GM19372 (cell line): ENCODE measurements around the gene FRAT1.
A peak's percentile ranks its signal among the peaks of the same experiment; 100 is the strongest.
"Not testable (repeated sequence)": the region's sequence is repeated elsewhere in the genome, so short reads cannot be mapped to it uniquely, and the experiment has no call there.

ENCODE experiments used
- ATAC-seq: cut with Tn5 transposase; IDR thresholded peaks from one replicate; pipeline ENCODE4 v1.9.1; 2021; ENCODE audit warnings: mild to moderate bottlenecking, low read depth, moderate library complexity; ENCODE audit not compliant: unreplicated experiment

Gene FRAT1, protein sequence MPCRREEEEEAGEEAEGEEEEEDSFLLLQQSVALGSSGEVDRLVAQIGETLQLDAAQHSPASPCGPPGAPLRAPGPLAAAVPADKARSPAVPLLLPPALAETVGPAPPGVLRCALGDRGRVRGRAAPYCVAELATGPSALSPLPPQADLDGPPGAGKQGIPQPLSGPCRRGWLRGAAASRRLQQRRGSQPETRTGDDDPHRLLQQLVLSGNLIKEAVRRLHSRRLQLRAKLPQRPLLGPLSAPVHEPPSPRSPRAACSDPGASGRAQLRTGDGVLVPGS

DNA sequence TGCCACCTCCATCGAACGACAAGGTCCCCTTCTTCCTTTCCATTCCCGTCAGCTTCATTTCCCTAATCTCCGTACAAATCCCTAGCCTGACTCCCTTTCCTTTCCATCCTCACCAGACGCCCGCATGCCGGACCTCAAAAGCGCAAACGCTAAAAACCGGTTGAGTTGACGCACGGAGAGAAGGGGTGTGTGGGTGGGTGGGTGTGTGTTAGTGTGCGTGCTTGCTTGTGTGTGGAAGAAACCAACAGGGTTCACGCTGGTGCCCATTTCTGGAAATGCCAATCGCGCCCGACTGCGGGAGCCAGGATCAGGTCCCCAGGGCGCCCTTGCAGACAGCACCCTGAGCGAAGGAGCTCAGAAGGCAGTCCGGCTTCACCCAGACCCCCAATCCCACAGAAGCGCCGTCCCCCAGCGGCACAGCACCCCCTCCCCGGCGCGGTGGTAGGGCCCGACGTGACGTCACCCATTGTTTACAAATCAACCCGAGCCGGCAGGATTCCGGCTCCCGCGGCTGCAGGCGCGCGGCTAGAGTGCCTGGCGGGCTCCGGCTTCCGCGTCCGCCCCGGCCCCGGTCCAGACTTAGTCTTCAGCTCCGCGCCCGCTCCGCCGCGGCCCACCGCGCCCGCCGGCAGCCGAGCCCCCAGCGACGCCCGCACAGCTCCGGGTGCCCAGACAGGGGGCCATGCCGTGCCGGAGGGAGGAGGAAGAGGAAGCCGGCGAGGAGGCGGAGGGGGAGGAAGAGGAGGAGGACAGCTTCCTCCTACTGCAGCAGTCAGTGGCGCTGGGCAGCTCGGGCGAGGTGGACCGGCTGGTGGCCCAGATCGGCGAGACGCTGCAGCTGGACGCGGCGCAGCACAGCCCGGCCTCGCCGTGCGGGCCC lies at the start of gene FRAT1:
Gene FRAT1, plus strand, starts transcription at position 500 of the 880 bp plus-strand sequence. Its CDS starts 183 bp downstream, at position 683.
- peak; percentile 79 for ATAC-seq

DNA sequence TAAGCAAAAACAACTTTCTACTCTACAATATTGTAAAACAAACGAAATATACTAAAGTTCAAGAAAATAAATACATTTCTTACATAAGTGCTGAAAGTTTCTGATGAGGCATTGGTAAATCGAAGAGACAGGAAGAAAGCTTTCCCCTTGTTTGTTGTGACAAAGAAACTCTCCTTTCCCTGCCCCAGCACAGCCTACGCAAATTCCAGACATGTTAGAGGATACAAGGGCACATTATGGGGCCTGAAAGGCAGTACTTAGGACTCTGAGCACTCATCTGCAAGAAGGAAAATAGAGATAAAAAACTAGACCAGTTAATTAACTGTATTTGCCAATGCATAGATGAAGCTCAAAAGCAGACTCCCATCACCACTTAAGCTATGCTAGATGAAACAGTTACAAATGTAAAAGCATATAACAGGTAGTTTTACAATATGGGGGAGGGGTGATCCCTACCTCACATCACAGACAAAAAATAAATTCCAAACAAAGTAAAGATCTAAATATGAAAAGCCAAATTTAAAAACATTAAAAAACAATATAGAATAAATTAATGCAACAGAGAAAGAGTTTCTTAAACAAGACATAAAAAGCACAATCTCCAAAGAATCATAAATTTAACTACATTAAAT lies 48.4 kb upstream of the FRAT1 start:
- no peak for ATAC-seq

DNA sequence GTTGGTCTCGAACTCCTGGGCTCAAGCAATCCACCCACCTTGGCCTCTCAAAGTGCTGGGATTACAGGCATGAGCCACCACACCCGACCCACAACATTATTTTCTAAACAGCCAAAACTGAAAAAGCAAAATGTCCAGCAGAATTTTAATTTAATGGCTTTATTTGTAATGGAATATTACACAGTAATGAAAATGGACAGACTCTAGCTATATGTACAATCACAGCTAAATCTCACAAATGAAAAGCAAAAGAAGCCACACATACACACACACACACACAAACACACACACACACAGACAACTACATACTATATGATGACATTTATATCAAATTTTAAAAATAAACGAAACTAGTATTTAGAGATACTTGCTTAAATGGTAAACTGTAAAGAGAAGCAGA lies 45.4 kb upstream of the FRAT1 start:
- ATAC-seq, result no peak

DNA sequence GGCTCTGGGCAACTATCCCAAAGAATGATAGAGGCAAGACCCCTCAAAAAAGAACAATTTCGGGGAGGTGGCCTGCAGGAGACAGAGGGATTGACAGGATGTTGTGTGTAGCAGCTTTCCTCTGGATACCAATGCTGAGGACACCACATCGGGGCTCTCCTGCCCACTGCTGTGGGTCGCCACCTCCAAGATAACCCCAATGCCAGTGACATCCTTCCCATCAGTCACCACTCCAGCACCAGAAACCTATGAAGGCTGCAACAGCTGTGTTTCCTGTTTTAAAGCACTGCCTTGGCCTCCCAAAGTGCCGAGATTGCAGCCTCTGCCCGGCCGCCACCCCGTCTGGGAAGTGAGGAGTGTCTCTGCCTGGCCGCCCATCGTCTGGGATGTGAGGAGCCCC lies 44.2 kb upstream of the FRAT1 start:
- ATAC-seq, result no peak

DNA sequence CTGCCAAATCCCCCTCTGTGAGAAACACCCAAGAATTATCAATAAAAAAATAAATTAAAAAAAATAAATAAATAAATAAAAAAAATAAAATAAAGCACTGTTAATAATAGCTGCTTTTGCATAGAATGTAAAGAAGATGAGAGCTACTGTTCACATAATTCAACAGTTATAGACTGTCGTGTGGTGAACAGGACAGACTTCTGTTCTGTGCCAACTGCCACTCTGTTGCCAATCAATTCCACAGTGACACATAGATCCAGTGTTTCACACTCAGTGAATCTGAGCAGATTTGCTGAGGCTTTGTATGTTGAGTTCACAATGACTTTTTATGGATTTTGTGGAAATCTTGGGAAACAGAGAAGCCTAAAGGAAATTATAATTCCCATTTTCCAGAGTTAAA lies 41.5 kb upstream of the FRAT1 start:
- no peak for ATAC-seq

DNA sequence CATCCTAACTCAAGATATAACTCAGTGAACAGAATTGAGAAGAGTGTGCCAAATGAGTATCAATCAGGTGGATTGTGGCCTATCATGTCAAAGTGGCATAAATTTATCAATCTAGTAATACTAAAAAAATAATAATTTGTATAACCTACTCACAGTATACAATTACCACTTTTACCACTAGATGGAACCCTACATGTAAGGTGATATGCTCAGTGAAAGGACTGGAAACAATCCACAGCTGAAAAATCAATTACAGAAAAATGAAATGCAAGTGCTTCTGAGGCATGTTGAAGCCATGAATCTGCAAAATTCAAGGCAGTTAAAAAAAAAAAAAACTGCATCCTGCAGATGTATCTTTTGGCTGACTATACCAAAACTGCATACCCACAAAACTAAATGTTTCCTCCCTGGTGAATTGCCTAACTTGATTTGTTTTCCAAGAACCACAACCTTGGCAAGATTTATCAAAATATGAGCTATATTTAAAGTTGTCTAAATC lies 40.5 kb upstream of the FRAT1 start:
- ATAC-seq, result no peak

DNA sequence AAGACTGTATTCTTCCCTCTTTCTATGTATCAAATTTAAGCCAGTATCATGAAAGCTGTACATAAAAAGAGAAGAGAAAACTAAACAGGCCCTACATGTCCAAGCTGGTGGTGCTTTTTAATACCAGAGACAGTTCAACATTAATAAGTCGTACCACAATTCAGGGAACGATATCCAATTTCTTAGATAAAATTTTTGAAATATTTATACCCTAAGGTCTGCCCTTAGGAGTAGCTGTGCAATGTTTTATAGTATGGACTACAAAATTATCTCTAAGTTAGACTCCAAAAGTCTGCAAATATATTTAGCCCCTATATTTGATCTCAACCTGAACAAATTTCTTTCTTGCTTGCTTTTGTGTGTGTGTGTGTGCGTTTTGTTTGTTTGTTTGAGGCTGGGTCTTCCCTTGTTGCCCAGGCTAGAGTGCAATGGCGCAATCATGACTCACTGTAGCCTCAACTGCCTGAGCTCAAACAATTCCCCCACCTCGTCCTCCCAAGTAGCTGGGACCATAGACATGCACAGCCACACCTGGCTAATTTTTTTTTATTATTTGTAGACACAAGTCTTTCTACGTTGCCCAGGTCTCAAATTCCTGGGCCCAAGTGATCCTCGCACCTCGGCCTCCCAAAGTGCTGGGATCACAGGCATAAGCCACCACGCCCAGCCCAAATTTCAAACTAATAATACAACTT lies 39.8 kb upstream of the FRAT1 start:
- ATAC-seq, result no peak

DNA sequence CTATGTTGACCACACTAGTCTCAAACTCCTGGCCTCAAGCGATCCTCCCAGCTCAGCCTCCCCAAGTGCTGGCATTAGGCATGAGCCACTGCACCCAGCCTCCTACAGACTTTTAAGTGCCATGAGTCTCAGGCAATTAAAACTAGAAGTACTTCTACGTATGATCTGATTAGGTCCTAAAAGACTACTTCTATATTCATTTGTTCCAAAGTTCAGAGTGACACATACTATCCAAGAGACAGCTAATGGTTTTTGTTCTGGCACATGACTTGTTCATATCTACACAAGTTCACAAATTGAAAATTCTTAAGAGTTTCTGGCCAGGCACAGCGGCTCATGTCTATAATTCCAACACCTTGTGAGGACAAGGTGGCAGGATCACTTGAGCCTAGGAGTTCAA lies 38.3 kb upstream of the FRAT1 start:
- no peak for ATAC-seq

DNA sequence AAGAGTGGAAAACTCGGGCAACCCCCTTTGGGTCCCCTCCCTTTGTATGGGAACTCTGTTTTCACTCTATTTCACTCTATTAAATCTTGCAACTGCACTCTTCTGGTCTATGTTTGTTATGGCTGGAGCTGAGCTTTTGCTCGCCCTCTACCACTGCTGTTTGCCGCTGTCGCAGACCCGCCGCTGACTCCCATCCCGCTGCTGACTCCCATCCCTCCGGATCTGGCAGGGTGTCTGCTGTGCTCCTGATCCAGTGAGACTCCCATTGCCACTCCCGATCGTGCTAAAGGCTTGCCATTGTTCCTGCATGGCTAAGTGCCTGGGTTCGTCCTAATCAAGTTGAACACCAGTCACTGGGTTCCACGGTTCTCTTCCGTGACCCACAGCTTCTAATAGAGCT lies 29.0 kb upstream of the FRAT1 start:
- not testable (repeated sequence) for ATAC-seq

DNA sequence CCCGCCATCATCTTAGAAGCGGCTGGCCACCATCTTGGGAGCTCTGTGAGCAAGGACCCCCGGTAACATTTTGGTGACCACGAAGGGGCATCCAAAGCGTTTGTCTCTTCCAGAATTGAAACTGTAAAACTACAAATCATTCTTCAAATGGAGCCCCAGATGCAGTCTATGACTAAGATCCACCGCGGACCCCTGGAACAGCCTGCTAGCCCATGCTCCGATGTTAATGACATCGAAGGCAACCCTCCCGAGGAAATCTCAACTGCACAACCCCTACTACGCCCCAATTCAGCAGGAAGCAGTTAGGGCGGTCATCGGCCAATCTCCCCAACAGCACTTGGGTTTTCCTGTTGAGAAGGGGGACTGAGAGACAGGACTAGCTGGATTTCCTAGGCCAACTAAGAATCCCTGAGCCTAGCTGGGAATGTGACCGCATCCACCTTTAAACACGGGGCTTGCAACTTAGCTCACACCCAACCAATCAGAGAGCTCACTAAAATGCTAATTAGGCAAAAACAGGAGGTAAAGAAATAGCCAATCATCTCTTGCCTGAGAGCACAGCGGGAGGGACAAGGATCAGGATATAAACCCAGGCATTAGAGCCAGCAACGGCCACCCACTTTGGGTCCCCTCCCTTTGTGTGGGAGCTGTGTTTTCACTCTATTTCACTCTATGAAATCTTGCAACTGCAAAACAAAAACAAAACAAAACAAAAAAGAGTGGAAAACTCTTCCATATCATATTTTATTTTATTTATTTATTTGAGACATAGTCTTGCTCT lies 28.3 kb upstream of the FRAT1 start:
- not testable (repeated sequence) for ATAC-seq

DNA sequence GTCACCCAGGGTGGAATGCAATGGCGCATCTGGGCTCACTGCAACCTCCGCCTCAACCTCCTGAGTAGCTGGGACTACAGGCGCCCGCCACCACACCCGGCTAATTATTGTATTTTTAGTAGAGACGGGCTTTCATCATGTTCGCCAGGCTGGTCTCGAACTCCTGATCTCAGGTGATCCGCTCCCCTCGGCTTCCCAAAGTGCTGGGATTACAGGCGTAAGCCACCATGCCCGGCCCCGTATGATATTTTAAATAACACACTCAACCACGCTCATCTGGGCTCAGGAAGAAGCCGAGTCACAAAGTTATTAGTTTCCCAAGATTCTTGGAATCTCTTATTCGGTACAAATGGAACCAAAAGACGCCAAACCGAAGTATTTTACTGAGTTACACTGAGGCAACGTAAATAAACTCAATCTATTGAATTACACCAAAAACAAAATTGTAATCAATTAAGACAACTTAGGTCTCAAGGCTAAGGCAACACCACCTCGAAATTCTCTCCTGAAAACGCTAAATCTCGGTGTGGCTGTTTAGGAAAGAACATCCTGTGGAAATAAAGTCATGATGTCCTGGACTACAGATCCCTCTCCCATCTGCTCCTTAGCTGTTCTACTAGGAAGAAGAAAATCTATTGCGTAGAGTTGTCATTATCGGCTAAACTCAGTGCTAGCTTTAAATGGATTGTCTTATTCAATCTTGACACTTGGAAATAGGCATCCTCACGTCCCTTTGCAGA lies 27.5 kb upstream of the FRAT1 start:
- ATAC-seq, result no peak

DNA sequence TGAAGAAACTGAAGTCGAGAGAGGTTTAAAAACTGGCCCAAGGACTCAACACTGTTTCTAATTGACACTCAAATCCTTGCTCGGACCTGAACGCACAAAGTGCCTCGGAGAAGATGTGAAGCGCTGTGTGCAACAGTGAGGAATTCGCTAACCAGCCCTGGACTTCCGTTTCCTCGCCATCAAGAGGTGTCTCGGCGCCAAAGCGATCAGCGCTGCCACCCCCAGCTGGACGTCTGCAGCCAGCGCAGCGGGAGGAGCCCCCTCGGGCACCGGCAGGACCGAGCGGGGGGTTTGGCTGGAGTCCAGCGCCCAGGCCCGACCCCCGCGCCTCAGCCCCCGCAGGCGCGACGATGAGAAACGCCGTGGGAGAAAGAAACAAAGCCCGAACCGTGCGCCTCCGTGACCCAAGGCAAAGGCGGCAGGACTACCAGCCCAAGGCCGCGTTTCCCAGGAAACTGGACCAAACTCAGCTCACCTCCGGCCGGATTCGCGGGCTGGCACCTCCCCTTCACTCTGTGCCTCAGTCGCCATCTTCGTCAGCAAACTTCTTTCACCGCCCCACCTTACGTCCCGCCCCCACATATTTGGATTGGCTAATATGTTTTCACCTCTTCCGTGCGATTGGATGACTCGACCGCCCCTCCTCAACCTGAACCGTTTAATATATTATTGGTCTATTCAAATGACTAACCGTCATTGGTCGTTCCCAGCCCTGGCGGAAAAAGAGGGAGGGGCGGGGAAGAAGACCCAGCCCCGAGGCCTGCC lies 26.8 kb upstream of the FRAT1 start, which contains the start of gene ARHGAP19:
Gene ARHGAP19, minus strand, starts transcription at position 541 of the 765 bp plus-strand sequence. Its CDS starts 10 bp downstream, at position 531.
- peak; percentile 93 for ATAC-seq

DNA sequence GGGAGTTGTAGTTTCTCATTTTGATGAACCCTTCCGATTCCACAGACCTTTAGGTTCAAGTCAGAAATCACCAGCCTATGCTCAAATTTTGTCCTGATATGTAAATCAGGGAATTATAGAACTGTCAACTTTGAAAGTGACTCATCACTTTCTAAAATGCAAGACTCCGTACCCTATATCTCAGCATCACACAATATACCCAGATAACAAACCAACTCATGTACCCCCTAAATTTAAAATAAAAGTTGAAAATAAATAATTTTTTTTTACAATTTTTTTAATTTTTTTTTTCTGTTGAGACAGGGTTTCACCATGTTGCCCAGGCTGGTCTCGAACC lies 26.2 kb upstream of the FRAT1 start:
- ATAC-seq, result no peak

DNA sequence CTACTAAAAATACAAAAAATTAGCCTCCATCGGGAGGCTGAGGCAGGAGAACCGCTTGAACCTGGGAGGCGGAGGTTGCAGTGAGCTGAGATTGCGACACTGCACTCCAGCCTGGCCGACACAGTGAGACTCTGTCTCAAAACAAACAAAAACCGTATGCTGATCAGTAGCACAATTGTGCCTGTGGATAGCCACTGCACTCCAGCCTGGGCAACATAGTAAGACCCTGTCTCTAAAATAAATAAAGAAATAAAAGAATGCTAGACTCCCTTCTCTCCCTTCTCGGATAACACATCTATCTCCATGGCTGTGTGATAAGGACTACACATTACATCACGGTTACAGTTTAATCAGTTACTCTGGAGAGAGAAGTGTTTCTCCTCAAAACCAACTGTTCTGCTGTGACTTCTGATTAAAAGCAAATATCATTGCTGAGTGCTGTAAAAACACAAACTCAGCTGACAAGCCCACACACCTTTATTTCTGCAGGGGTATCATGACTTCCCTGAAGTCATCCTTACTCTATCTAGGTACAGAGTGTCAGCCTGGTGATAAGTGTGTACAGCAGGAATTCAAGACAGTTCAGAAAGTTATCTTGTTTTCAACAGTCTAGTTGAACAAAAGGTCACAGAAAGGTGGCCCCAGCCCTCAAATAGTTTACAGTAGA lies 21.4 kb upstream of the FRAT1 start:
- ATAC-seq, result no peak

DNA sequence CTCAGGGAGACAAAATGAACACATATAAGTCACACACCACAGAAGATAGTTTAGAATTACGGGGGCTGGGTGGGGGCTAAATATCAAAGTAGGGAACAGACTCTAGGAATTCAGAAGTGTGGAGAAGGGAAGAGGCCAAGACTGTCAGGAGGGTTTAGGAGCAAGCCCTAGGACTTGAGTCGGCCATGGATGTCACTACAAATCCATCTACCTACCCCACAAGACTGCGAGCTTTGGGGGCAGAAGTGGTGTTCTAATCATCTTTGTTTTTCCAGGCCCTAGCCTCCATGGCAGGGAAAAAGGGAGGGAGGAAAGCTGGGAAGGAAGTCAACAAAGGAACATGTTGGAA lies 20.9 kb upstream of the FRAT1 start:
- ATAC-seq, result no peak

DNA sequence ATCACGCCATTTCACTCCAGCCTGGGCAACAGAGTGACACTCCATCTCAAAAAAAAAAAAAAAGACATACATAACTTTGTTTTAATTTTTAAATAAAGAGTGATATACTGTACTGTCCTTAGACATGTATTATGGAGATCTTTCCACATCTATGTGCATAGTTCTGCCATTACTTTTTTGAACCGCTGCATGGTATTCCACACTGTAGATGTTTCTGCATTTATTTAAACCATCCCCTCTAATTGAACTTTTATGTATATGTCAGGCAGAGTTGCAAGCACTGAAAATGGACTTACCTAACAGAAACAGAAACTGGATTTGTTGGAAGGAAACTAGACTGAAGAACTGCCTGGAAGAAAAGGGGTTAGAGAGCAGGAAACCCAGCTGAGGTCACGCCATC lies 18.1 kb upstream of the FRAT1 start:
- no peak for ATAC-seq

DNA sequence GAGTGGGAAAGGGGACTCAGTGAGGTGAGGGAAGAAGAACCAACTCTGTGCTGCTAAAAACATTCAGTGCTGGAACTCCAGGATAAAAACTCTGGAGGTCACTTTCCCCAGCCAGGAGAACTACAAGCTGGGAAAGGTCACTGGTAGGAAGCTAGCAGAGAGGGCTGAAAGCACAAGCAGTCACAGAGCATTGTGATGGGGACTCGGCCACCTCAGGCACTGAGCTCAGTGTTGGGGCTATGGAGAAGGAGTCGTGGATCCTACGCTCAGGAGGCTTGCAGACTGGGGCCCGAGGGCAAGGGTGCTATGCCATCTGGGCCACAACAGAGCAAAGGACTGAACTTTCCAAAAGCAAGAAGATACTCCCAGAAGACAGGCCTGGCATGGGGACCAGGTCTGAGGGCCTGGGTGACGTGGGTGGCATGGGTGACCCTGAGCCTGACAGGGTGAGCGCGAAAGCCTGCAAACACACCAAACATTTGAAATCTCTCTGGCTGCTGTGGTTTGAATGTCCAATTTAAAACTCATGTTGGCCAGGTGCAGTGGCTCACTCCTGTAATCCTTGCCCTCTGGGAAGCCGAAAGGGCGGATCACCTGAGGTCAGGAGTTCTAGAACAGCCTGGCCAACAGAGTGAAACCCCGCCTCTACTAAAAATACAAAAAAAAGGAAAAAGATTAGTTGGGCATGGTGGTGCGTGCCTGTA lies 16.8 kb upstream of the FRAT1 start:
- ATAC-seq, result no peak
